ENCODE data around the gene EYA4. TPM values are rescaled to one million over a fixed set of nuclear protein-coding genes. Genes with fewer than 3 reads are reported as not detected.

Gene EYA4
- total and polyA plus RNA-seq, 2 donors (not counting 3 experiments of a cell fraction or from before 2014, with no cell fraction given): not detected

GRCh38 chr6:133393891-133394290 lies 152.7 kb downstream of the EYA4 start:
- Histone ChIP-seq H3K4me2 (ENCODE audit: insufficient read depth, low read length) (no peak overlapping the region), H3K4me3 (replicated peaks in 1 of 3; ENCODE audit: insufficient read depth in 1 of 3, low read depth in 1 of 3, low read length in 3 of 3) (no peak overlapping the region), H3K27ac (ENCODE audit: insufficient read depth, low read depth, low read length) (no peak overlapping the region), H3K79me2 (ENCODE audit: control insufficient read depth, insufficient read depth, low read length) (no peaks in the 10 kb centered on the region), H3K27me3 (ENCODE audit: control insufficient read depth in 2 of 2, insufficient read depth in 2 of 2, low read length in 2 of 2) (peaks cover 0 to 2% of the 10 kb centered on the region in 2 experiments), H3K9me1 (replicated peaks; ENCODE audit: control insufficient read depth, extremely low read depth, insufficient read depth, low read length) (no peaks in the 10 kb centered on the region), H3K4me1 (ENCODE audit: control insufficient read depth, extremely low read depth, insufficient read depth, low read length) (no peaks in the 10 kb centered on the region), H3K36me3 (ENCODE audit: control insufficient read depth in 2 of 2, extremely low read depth in 1 of 2, insufficient read depth in 2 of 2, low read length in 2 of 2) (no peaks in the 10 kb centered on the region), H2AFZ (ENCODE audit: low read depth, low read length) (no peak overlapping the region), H3K9ac (replicated peaks; ENCODE audit: extremely low read depth, insufficient read depth, low read length) (no peak overlapping the region), H4K20me1 (replicated peaks; ENCODE audit: control insufficient read depth, extremely low read depth, insufficient read depth, low read length) (no peaks in the 10 kb centered on the region), H3K9me3 (replicated peaks; ENCODE audit: control insufficient read depth, insufficient read depth, low read length) (no peaks in the 10 kb centered on the region)
- CTCF ChIA-PET: interaction anchor here (2.7 kb wide), 1 partner anchor 9 kb away, joined by 6 read pairs; no protein-coding TSS in a partner anchor
- DNase-seq (ENCODE audit: low read depth, low spot score) (no peak), FAIRE-seq (no peak)
- no TSS peak for BruUV-seq (replicated peaks)
- intact Hi-C loops (cut with micrococcal nuclease): no loop called here
- dilution Hi-C loops (cut with MboI; ENCODE audit: extremely low pct_ligation_motif_present, low sequenced_read_pairs): no loop called here
- POLR2A ChIA-PET: no interaction called here
- TF ChIP-seq POLR2A (IDR thresholded peaks at IDR 0.05; ENCODE audit: low read depth, low read length) (no peak), EZH2 (IDR thresholded peaks at IDR 0.05; ENCODE audit: borderline replicate concordance, low read depth, low read length, severe bottlenecking) (no peak), MYC (IDR thresholded peaks at IDR 0.05; ENCODE audit: low read depth, low read length) (no peak), GATA2 (IDR thresholded peaks at IDR 0.05; ENCODE audit: insufficient read depth, insufficient read length, low read depth, low read length) (no peak), POLR2AphosphoS5 (IDR thresholded peaks at IDR 0.05; ENCODE audit: insufficient read depth, low read depth, low read length) (no peak), MAX (IDR thresholded peaks at IDR 0.05; ENCODE audit: insufficient read depth, insufficient read length) (no peak)
- TF ChIP-seq, protein P1, sequence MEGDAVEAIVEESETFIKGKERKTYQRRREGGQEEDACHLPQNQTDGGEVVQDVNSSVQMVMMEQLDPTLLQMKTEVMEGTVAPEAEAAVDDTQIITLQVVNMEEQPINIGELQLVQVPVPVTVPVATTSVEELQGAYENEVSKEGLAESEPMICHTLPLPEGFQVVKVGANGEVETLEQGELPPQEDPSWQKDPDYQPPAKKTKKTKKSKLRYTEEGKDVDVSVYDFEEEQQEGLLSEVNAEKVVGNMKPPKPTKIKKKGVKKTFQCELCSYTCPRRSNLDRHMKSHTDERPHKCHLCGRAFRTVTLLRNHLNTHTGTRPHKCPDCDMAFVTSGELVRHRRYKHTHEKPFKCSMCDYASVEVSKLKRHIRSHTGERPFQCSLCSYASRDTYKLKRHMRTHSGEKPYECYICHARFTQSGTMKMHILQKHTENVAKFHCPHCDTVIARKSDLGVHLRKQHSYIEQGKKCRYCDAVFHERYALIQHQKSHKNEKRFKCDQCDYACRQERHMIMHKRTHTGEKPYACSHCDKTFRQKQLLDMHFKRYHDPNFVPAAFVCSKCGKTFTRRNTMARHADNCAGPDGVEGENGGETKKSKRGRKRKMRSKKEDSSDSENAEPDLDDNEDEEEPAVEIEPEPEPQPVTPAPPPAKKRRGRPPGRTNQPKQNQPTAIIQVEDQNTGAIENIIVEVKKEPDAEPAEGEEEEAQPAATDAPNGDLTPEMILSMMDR (IDR thresholded peaks at IDR 0.05; ENCODE audit: extremely low read depth in 1 of 2, insufficient read depth in 1 of 2, low read depth in 1 of 2, low read length in 2 of 2): no peak
